Epithelial cell of esophagus (primary cell): ENCODE measurements around the gene HPSE.
A peak's percentile ranks its signal among the peaks of the same experiment; 100 is the strongest.

Source experiments
- DNase-seq: peaks from one replicate; pipeline ENCODE4 v3.0.0; 2010; ENCODE audit warnings: low read depth
- H3K4me3 ChIP-seq: 2 replicates; pipeline ENCODE4 v1.5.1; 2011; ENCODE audit warnings: mild to moderate bottlenecking, low read length, control low read depth
- TF ChIP-seq, protein P1 (sequence below): IDR thresholded peaks from 2 replicates; pipeline ENCODE4 v1.5.1; 2011; ENCODE audit warnings: low read depth, mild to moderate bottlenecking, low read length, control low read depth, inconsistent platforms; ENCODE audit not compliant: insufficient read depth; ENCODE audit errors: missing control alignments

HPSE gene

DNA sequence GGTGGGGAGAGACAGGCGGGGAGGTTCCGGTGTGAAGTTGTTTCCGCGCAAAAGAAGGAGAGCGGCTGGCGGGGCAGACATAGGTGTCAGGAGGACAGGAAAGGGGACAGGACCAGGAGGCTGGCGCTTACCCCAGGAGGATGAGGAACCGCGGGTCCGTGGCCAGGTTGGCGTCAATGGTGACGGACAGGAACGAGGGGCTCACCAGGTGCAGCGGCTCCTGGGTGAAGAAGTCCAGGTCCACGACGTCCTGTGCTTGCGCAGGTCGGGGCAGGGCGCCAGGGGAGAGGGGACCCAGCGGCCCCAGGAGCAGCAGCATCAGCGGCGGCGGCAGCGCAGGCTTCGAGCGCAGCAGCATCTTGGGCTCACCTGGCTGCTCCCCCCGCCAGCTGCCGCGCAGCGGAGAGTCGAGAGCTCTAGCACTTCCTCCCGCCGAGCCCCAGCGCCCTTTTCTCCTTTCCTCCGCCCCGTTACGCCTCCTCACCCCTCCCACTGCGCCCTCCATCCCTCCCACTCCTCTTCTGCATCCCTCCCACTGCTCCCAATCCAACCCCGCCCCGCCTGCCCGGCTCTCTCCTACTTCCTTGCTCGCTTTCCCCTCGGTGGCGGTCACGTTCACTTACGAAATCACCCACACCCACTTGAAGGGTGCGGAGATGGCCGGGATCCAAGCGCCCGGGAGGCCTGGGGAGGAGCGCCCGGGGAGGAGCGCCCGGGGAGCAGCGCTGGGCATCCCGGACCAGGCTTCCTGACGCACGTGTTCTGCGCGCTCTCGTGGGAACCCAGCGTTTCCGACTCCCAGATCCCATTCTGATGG, at the start of gene HPSE:
Gene HPSE (minus strand): TSS at position 424 of the 817 bp plus-strand sequence. CDS start 66 bp downstream, at position 358.
- TF ChIP-seq, protein P1, sequence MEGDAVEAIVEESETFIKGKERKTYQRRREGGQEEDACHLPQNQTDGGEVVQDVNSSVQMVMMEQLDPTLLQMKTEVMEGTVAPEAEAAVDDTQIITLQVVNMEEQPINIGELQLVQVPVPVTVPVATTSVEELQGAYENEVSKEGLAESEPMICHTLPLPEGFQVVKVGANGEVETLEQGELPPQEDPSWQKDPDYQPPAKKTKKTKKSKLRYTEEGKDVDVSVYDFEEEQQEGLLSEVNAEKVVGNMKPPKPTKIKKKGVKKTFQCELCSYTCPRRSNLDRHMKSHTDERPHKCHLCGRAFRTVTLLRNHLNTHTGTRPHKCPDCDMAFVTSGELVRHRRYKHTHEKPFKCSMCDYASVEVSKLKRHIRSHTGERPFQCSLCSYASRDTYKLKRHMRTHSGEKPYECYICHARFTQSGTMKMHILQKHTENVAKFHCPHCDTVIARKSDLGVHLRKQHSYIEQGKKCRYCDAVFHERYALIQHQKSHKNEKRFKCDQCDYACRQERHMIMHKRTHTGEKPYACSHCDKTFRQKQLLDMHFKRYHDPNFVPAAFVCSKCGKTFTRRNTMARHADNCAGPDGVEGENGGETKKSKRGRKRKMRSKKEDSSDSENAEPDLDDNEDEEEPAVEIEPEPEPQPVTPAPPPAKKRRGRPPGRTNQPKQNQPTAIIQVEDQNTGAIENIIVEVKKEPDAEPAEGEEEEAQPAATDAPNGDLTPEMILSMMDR = no peak
- DNase-seq = peak; percentile 87

DNA sequence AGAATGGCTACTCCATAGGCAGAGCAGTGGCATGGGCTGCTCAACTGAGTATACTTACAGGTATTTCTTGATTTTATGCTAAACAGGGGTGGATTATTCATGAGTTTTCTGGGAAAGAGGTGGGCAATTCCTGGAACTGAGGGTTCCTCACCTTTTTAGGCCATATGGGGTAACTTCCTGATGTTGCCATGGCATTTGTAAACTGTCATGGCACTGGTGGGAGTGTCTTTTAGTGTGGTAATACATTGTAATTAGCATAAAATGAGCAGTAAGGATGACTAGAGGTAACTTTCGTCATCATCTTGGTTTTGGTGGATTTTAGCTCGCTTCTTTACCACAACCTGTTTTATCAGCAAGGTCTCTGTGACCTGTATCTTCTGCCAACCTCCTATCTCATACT, 48.2 kb upstream of the HPSE start:
- DNase-seq = no peak
- H3K4me3 ChIP-seq = no peak overlapping the region
- TF ChIP-seq, protein P1 = no peak

More for the DNA sequence above, at the start of gene HPSE:
- peak within 1 kb of the TSS; percentile 62 for H3K4me3 ChIP-seq

- TF ChIP-seq, protein P1 = no peak
- peak; percentile 72 for DNase-seq
- no peak overlapping the region for H3K4me3 ChIP-seq
These were observed 46.5 kb upstream of the HPSE start for GRCh38 chr4:83381173-83381572.

DNA sequence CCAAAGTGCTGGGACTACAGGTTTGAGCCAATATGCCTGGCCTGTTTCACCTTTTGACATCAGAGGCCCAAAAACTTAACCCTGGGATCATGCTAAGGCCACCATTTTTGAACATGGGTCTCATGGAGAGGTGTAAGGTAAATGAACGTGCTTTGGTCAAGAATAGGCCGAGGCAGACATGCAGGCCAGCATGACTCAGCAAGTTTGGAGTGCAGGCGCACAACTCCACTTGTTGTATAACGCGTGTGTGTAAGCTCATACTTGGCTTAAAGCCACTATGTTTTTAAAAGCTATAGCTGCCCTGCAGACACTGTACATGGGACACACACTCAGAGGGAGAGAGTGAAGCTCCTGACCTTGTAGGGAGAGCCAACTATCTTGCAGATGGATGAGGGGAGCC, 43.8 kb upstream of the HPSE start:
- H3K4me3 ChIP-seq = no peak overlapping the region
- TF ChIP-seq, protein P1 = no peak
- no peak for DNase-seq

- no peak overlapping the region for H3K4me3 ChIP-seq
- TF ChIP-seq, protein P1 = no peak
- DNase-seq = no peak
These were observed 38.3 kb upstream of the HPSE start for GRCh38 chr4:83372931-83373330.

- TF ChIP-seq, protein P1 = no peak
- no peak overlapping the region for H3K4me3 ChIP-seq
- no peak for DNase-seq
These were observed 37.3 kb upstream of the HPSE start for GRCh38 chr4:83371936-83372335.

DNA sequence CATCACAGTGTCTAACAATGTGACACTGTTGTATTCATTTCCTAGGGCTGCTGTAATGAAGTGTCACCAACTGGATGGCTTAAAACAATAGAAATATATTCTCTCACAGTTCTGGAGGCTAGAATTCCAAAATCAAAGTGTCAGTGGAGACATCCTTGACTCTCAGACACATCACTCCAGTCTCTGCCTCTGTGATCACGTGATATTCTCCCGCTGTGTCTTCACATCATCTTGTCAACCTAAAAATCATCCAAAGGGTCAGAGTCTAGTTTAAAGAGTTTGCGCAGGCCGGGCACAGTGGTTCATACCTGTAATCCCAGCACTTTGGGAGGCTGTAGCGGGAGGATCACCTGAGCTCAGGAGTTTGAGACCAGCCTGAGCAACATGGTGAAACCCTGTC, 36.6 kb upstream of the HPSE start:
- H3K4me3 ChIP-seq = no peak overlapping the region
- TF ChIP-seq, protein P1 = no peak
- no peak for DNase-seq
